H9 (cell line): ENCODE results near the gene KHSRP. TPM values are rescaled to one million over a fixed set of nuclear protein-coding genes. Genes with fewer than 3 reads are reported as not detected.

Experiments
- DNase-seq: peaks from one replicate; pipeline ENCODE4 v3.0.0-alpha.2; 2017
- H2AFZ ChIP-seq: one replicate; pipeline ENCODE4 v1.6.1; 2013; ENCODE audit warnings: mild to moderate bottlenecking, low read length, control low read depth, moderate library complexity
- H2AK5ac ChIP-seq: 2 replicates; pipeline ENCODE4 v1.6.1; 2013; ENCODE audit warnings: low read length, control low read depth, mixed read lengths; ENCODE audit not compliant: insufficient read length
- H2BK120ac ChIP-seq: one replicate; pipeline ENCODE4 v1.6.1; 2013; ENCODE audit warnings: low read depth, mild to moderate bottlenecking, low read length, control low read depth, inconsistent platforms; ENCODE audit not compliant: poor library complexity, severe bottlenecking
- H2BK12ac ChIP-seq: 2 replicates; pipeline ENCODE4 v1.6.1; 2013; ENCODE audit warnings: low read length, control low read depth, mixed read lengths, low read depth; ENCODE audit not compliant: insufficient read length
- H2BK15ac ChIP-seq: 2 replicates; pipeline ENCODE4 v1.6.1; 2013; ENCODE audit warnings: low read depth, low read length, control low read depth
- H2BK20ac ChIP-seq: one replicate; pipeline ENCODE4 v1.6.1; 2013; ENCODE audit warnings: low read depth, mild to moderate bottlenecking, low read length, control low read depth, inconsistent platforms; ENCODE audit not compliant: poor library complexity, severe bottlenecking
- H2BK5ac ChIP-seq: 2 replicates; pipeline ENCODE4 v1.6.1; 2013; ENCODE audit warnings: low read length, control low read depth, mixed read lengths; ENCODE audit not compliant: insufficient read length
- H3K14ac ChIP-seq: 2 replicates; pipeline ENCODE4 v1.6.1; 2013; ENCODE audit warnings: low read length, control low read depth; ENCODE audit not compliant: insufficient read depth
- H3K18ac ChIP-seq: 2 replicates; pipeline ENCODE4 v1.6.1; 2013; ENCODE audit warnings: low read depth, mild to moderate bottlenecking, mixed read lengths, low read length, control low read depth; ENCODE audit not compliant: insufficient read length
- H3K23ac ChIP-seq: 2 replicates; pipeline ENCODE4 v1.6.1; 2013; ENCODE audit warnings: low read length, control low read depth, mixed read lengths, low read depth; ENCODE audit not compliant: insufficient read length
- H3K23me2 ChIP-seq: 2 replicates; pipeline ENCODE4 v1.6.1; 2013; ENCODE audit warnings: low read depth, mild to moderate bottlenecking, mixed read lengths, low read length, control low read depth; ENCODE audit not compliant: insufficient read length, poor library complexity, severe bottlenecking
- H3K27ac ChIP-seq: 2 replicates; pipeline ENCODE4 v1.5.1; 2013; ENCODE audit warnings: low read length, control low read depth, mixed read lengths, low read depth; ENCODE audit not compliant: insufficient read length
- H3K27me3 ChIP-seq: 2 replicates; pipeline ENCODE4 v1.6.1; 2013; ENCODE audit warnings: low read length, control low read depth, inconsistent platforms; ENCODE audit not compliant: insufficient read depth
- H3K4ac ChIP-seq: 2 replicates; pipeline ENCODE4 v1.6.1; 2013; ENCODE audit warnings: low read depth, mild to moderate bottlenecking, control low read depth, inconsistent platforms, low read length, moderate library complexity
- H3K4me1 ChIP-seq: 2 replicates; pipeline ENCODE4 v1.6.1; 2013; ENCODE audit warnings: low read length, control low read depth, inconsistent platforms; ENCODE audit not compliant: insufficient read depth
- H3K4me2 ChIP-seq: 2 replicates; pipeline ENCODE4 v1.6.1; 2013; ENCODE audit warnings: low read length, control low read depth, mixed read lengths; ENCODE audit not compliant: insufficient read length, insufficient read depth
- H3K56ac ChIP-seq: 2 replicates; pipeline ENCODE4 v1.6.1; 2013; ENCODE audit warnings: low read depth, mild to moderate bottlenecking, mixed read lengths, low read length, control low read depth; ENCODE audit not compliant: insufficient read length
- H3K79me1 ChIP-seq: 2 replicates; pipeline ENCODE4 v1.6.1; 2013; ENCODE audit warnings: low read depth, mild to moderate bottlenecking, moderate library complexity, low read length, control low read depth, inconsistent platforms; ENCODE audit not compliant: insufficient read depth, poor library complexity, severe bottlenecking
- H3K79me2 ChIP-seq: 2 replicates; pipeline ENCODE4 v1.6.1; 2013; ENCODE audit warnings: low read length, control low read depth, inconsistent platforms; ENCODE audit not compliant: insufficient read depth
- H3K9ac ChIP-seq: 2 replicates; pipeline ENCODE4 v1.6.1; 2013; ENCODE audit warnings: low read length, control low read depth, mixed read lengths; ENCODE audit not compliant: insufficient read length; ENCODE audit errors: extremely low read depth
- H3K9me3 ChIP-seq: one replicate; pipeline ENCODE4 v1.6.1; 2013; ENCODE audit warnings: low read depth, low read length, inconsistent platforms; ENCODE audit not compliant: control insufficient read depth
- H3T11ph ChIP-seq: one replicate; pipeline ENCODE4 v1.6.1; 2013; ENCODE audit warnings: mild to moderate bottlenecking, low read length, control low read depth, inconsistent platforms
- H4K20me1 ChIP-seq: one replicate; pipeline ENCODE4 v1.6.1; 2013; ENCODE audit not compliant: control insufficient read depth, insufficient read length, insufficient read depth
- H4K5ac ChIP-seq: 2 replicates; pipeline ENCODE4 v1.6.1; 2013; ENCODE audit warnings: low read depth, mild to moderate bottlenecking, mixed read lengths, low read length, control low read depth; ENCODE audit not compliant: insufficient read length
- H4K8ac ChIP-seq: replicated peaks from 2 replicates; pipeline ENCODE4 v1.6.1; 2013; ENCODE audit warnings: low read length, control low read depth, mixed read lengths, low read depth; ENCODE audit not compliant: insufficient read length
- H4K91ac ChIP-seq: 2 replicates; pipeline ENCODE4 v1.6.1; 2013; ENCODE audit warnings: low read depth, mild to moderate bottlenecking, moderate library complexity, mixed read lengths, low read length, control low read depth; ENCODE audit not compliant: insufficient read length
- H3K27ac Mint-ChIP-seq, 3 experiments: 2 replicates in 2 of 3; 3 replicates in 1 of 3; pipeline ENCODE4 v1.8.0; 2020 to 2021; ENCODE audit warnings: mixed read lengths in 3 of 3, mild to moderate bottlenecking in 1 of 3, moderate library complexity in 1 of 3
- H3K27me3 Mint-ChIP-seq: 2 replicates; pipeline ENCODE4 v1.8.0; 2021; ENCODE audit warnings: low read depth, mild to moderate bottlenecking, moderate library complexity, mixed read lengths
- H3K36me3 Mint-ChIP-seq, 3 experiments: 2 replicates in 2 of 3; 3 replicates in 1 of 3; pipeline ENCODE4 v1.8.0; 2020 to 2021; ENCODE audit warnings: low read depth in 3 of 3, mixed read lengths in 3 of 3; ENCODE audit not compliant: insufficient read depth in 1 of 3
- H3K4me1 Mint-ChIP-seq, 2 experiments: 2 replicates each; pipeline ENCODE4 v1.8.0; 2020; ENCODE audit warnings: mixed read lengths in 2 of 2
- H3K4me3 Mint-ChIP-seq, 2 experiments: 2 replicates in 1 of 2; 3 replicates in 1 of 2; pipeline ENCODE4 v1.8.0; 2020 to 2021; ENCODE audit warnings: mild to moderate bottlenecking in 2 of 2, mixed read lengths in 2 of 2, moderate library complexity in 1 of 2
- H3K9me3 Mint-ChIP-seq, 2 experiments: 2 replicates in 1 of 2; 3 replicates in 1 of 2; pipeline ENCODE4 v1.8.0; 2020; ENCODE audit warnings: mild to moderate bottlenecking in 2 of 2, mixed read lengths in 2 of 2, moderate library complexity in 1 of 2
- WGBS: extraction: QIAGEN DNeasy Blood & Tissue Kit; methylation state at CpG from one replicate; pipeline ENCODE4 v1.1.7; 2013; ENCODE audit warnings: missing lambda C conversion rate, low lambda C conversion rate, mixed read lengths; ENCODE audit not compliant: insufficient read length; ENCODE audit errors: extremely low coverage; 5-methylcytosine and 5-hydroxymethylcytosine counted together
- total RNA-seq: library from RNA; stranded (reverse); gene quantifications from 2 replicates; pipeline ENCODE4 v1.2.1, GENCODE V29; 2021
- TF ChIP-seq, protein P1 (sequence below): fragments of 200-600 bp; sonication (generic); conservative IDR thresholded peaks from 3 replicates; pipeline ENCODE4 v1.8.0; 2021; ENCODE audit warnings: antibody characterized with exemption, mild to moderate bottlenecking

Gene KHSRP
- total RNA-seq, 1 experiment from 2014 or later, result 602 TPM

- no peaks in the 10 kb centered on the region for H3K27me3 ChIP-seq
- H3K27me3 Mint-ChIP-seq, result no peaks in the 10 kb centered on the region
- H3K79me2 ChIP-seq, result peaks cover 3% of the 10 kb centered on the region; the same call in 1 of the 2 replicates
- H3K14ac ChIP-seq, result no peak overlapping the region
- H3K4me1 Mint-ChIP-seq, result peaks cover 3 to 21% of the 10 kb centered on the region in 2 experiments
- peak overlapping the region in 1 of 3 experiments; percentile 95; a peak in 2 of 7 replicates for H3K27ac Mint-ChIP-seq
- H3K23ac ChIP-seq, result no peak overlapping the region
- WGBS, result no CpG with 5 or more reads among the region's 47 CpGs
- H2BK5ac ChIP-seq, result no peak overlapping the region
- no peak overlapping the region for H2BK15ac ChIP-seq
- H3K18ac ChIP-seq, result no peak overlapping the region
- no peak overlapping the region for H4K91ac ChIP-seq
- no peak overlapping the region for H3K9ac ChIP-seq
- no peak overlapping the region for H3K56ac ChIP-seq
- TF ChIP-seq, protein P1, sequence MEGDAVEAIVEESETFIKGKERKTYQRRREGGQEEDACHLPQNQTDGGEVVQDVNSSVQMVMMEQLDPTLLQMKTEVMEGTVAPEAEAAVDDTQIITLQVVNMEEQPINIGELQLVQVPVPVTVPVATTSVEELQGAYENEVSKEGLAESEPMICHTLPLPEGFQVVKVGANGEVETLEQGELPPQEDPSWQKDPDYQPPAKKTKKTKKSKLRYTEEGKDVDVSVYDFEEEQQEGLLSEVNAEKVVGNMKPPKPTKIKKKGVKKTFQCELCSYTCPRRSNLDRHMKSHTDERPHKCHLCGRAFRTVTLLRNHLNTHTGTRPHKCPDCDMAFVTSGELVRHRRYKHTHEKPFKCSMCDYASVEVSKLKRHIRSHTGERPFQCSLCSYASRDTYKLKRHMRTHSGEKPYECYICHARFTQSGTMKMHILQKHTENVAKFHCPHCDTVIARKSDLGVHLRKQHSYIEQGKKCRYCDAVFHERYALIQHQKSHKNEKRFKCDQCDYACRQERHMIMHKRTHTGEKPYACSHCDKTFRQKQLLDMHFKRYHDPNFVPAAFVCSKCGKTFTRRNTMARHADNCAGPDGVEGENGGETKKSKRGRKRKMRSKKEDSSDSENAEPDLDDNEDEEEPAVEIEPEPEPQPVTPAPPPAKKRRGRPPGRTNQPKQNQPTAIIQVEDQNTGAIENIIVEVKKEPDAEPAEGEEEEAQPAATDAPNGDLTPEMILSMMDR, result no peak
- no peaks in the 10 kb centered on the region for H4K20me1 ChIP-seq
- DNase-seq, result no peak
- H3K9me3 Mint-ChIP-seq, result no peaks in the 10 kb centered on the region; a peak in 1 of 5 replicates
- no peak overlapping the region for H4K8ac ChIP-seq
- H3K4ac ChIP-seq, result no peak overlapping the region
- H4K5ac ChIP-seq, result no peak overlapping the region
- no peaks in the 10 kb centered on the region for H3K9me3 ChIP-seq
- H3K36me3 Mint-ChIP-seq, result peaks cover 30 to 68% (median 68%) of the 10 kb centered on the region in 3 experiments
- no peaks in the 10 kb centered on the region for H3K4me1 ChIP-seq
- H3T11ph ChIP-seq, result no peak overlapping the region
- H2AK5ac ChIP-seq, result no peak overlapping the region
- H3K23me2 ChIP-seq, result no peaks in the 10 kb centered on the region
- no peak overlapping the region for H3K4me2 ChIP-seq
- H3K4me3 Mint-ChIP-seq, result 0 out of 5 replicates have a peak overlapping the region, but pooled peaks of 1 of the 2 experiments have one; percentile 26
- H3K79me1 ChIP-seq, result peaks cover 3% of the 10 kb centered on the region
- no peak overlapping the region for H2BK12ac ChIP-seq
- H2BK120ac ChIP-seq, result no peak overlapping the region
- no peak overlapping the region for H2AFZ ChIP-seq
- no peak overlapping the region for H3K27ac ChIP-seq
- no peak overlapping the region for H2BK20ac ChIP-seq
Measured at GRCh38 chr19:6414793-6415590, 9.6 kb downstream of the KHSRP start.
